Spleen (tissue), 11 donors: ENCODE data around the gene TSPAN18. TPM values are rescaled to one million over a fixed set of nuclear protein-coding genes. Genes with fewer than 3 reads are reported as not detected.

Experiments used
- DNase-seq: peaks from one replicate; pipeline ENCODE4 v3.0.0-alpha.2; 2020
- H3K27ac ChIP-seq, 8 donors: fragments of 200-600 bp; sonication (generic) in 7 of 8; 1 replicate in 4 of 8; 2 replicates in 4 of 8; pipeline versions ENCODE4 v1.5.0 to v1.8.0; 2016 to 2021; ENCODE audit warnings: inconsistent platforms in 4 of 8, mild to moderate bottlenecking in 4 of 8, moderate library complexity in 1 of 8
- H3K27me3 ChIP-seq, 7 donors: fragments of 200-600 bp; sonication (generic) in 6 of 7; replicated peaks in 1 of 7; 1 replicate in 4 of 7; 2 replicates in 3 of 7; pipeline versions ENCODE4 v1.5.0 to v1.8.0; 2016 to 2021; ENCODE audit warnings: inconsistent platforms in 3 of 7, mild to moderate bottlenecking in 1 of 7
- H3K36me3 ChIP-seq, 6 donors: fragments of 200-600 bp; sonication (generic) in 5 of 6; 1 replicate in 4 of 6; 2 replicates in 2 of 6; pipeline versions ENCODE4 v1.5.0 to v1.8.0; 2016 to 2021; ENCODE audit warnings: inconsistent platforms in 2 of 6
- H3K4me1 ChIP-seq, 6 donors: fragments of 200-600 bp; sonication (generic) in 5 of 6; 1 replicate in 3 of 6; 2 replicates in 3 of 6; pipeline versions ENCODE4 v1.5.0 to v1.8.0; 2016 to 2021; ENCODE audit warnings: inconsistent platforms in 3 of 6
- H3K4me3 ChIP-seq, 8 donors: fragments of 200-600 bp; sonication (generic) in 7 of 8; 1 replicate in 4 of 8; 2 replicates in 4 of 8; pipeline versions ENCODE4 v1.5.0 to v1.8.0; 2016 to 2021; ENCODE audit warnings: inconsistent platforms in 4 of 8, mild to moderate bottlenecking in 4 of 8, moderate library complexity in 2 of 8
- H3K9me3 ChIP-seq, 8 donors: fragments of 200-600 bp; sonication (generic) in 7 of 8; 1 replicate in 4 of 8; 2 replicates in 4 of 8; pipeline versions ENCODE4 v1.5.0 to v1.8.0; 2016 to 2021; ENCODE audit warnings: inconsistent platforms in 4 of 8
- CTCF ChIP-seq, 11 experiments: fragments of 200-600 bp in 7 of 11; fragments of 450-650 bp in 4 of 11; sonication (generic) in 4 of 11; IDR thresholded peaks in 8 of 11; conservative IDR thresholded peaks in 3 of 11; 1 replicate in 7 of 11; 2 replicates in 4 of 11; pipeline versions ENCODE4 v1.4.0 to v1.8.0; 2016 to 2021; ENCODE audit warnings: antibody characterized with exemption in 11 of 11, inconsistent platforms in 4 of 11, mild to moderate bottlenecking in 1 of 11
- POLR2A ChIP-seq, 3 donors: fragments of 450-650 bp; IDR thresholded peaks; one replicate each; pipeline ENCODE4 v1.5.1; 2017; ENCODE audit warnings: antibody characterized with exemption in 3 of 3, mild to moderate bottlenecking in 1 of 3
- POLR2AphosphoS5 ChIP-seq, 3 donors: sonication (generic); formaldehyde crosslinking; IDR thresholded peaks; one replicate each; pipeline ENCODE4 v1.5.1; 2017; ENCODE audit warnings: antibody characterized with exemption in 3 of 3
- WGBS, 5 donors: extraction: QIAGEN DNeasy Blood & Tissue Kit in 3 of 5; methylation state at CpG; one replicate each; pipeline versions ENCODE4 v1.1.5 to v1.1.7; 2013 to 2018; 5-methylcytosine and 5-hydroxymethylcytosine counted together
- intact Hi-C: fragments of 100-400 bp; cut with DNase I; formaldehyde crosslinking; loops from one replicate; pipeline ENCODE4 v1.15.0; 2023; ENCODE audit warnings: low total_unique reads
- polyA plus RNA-seq, 3 donors: library from polyadenylated mRNA; stranded (reverse); fragments of 200-250 nt; gene quantifications; one replicate each; pipeline ENCODE4 v1.2.1, GENCODE V29; 2013
- total RNA-seq, 7 donors: library from RNA; depleted of rRNA in 3 of 7; stranded (reverse); fragments of >200 nt in 3 of 7; fragmentation: NEBNext Ultra II Directional in 4 of 7; extraction: Animal tissue kit (Norgen Biotek cat#: 25700) in 4 of 7; gene quantifications; one replicate each; pipeline versions ENCODE4 v1.1.0 to v1.2.1, GENCODE V29; 2016 to 2021
- donor health status: healthy with polysubstance abuse.
- donor health status: DM: no; HTN: no; CAD: no; lungs with moderate emphysema.
- donor health status: DM: no; HTN: no; CAD: no.
- donor health status: Bipolar disorder and iron deficiency.
- donor health status: healthy.
- donor health status: DM: no; HTN: no; CAD: no.
- donor health status: DM: yes; HTN: yes; CAD: no.

The TSPAN18 gene
- total and polyA plus RNA-seq, 10 donors, result 2.1 to 47.5 (median 21.3) TPM

GRCh38 chr11:44906649-44907048 lies 179.9 kb downstream of the TSPAN18 start:
- intact Hi-C loops, result no loop called here
- 52 to 68% (median 63%) methylated on average over 3 to 5 of the region's 5 CpGs for WGBS, 5 donors

GRCh38 chr11:44909557-44909956 lies 182.8 kb downstream of the TSPAN18 start:
- Histone ChIP-seq H3K4me1 (peaks cover 9 to 49% (median 23%) of the 10 kb centered on the region in 6 donors), H3K27ac (no peak overlapping the region), H3K27me3 (no peaks in the 10 kb centered on the region), H3K4me3 (no peak overlapping the region), H3K9me3 (no peaks in the 10 kb centered on the region), H3K36me3 (no peaks in the 10 kb centered on the region)
- intact Hi-C loops, result no loop called here
- 87 to 97% (median 94%) methylated on average over 10 to 14 of the region's 14 CpGs for WGBS, 5 donors
- no peak for DNase-seq
- TF ChIP-seq CTCF (IDR thresholded peaks at IDR 0.05 in 8 of 11, conservative IDR thresholded peaks at IDR 0.05 in 3 of 11) (no peak), POLR2A (IDR thresholded peaks at IDR 0.05) (no peak), POLR2AphosphoS5 (IDR thresholded peaks at IDR 0.05) (no peak)

More at GRCh38 chr11:44906649-44907048, 179.9 kb downstream of the TSPAN18 start:
- no peaks in the 10 kb centered on the region for H3K9me3 ChIP-seq
- no peaks in the 10 kb centered on the region for H3K36me3 ChIP-seq
- DNase-seq, result no peak
- no peaks in the 10 kb centered on the region for H3K27me3 ChIP-seq
- no peak overlapping the region for H3K4me3 ChIP-seq
- peaks cover 6 to 27% (median 9%) of the 10 kb centered on the region in 6 donors for H3K4me1 ChIP-seq
- TF ChIP-seq CTCF (IDR thresholded peaks at IDR 0.05 in 8 of 11, conservative IDR thresholded peaks at IDR 0.05 in 3 of 11) (no peak), POLR2AphosphoS5 (IDR thresholded peaks at IDR 0.05) (no peak), POLR2A (IDR thresholded peaks at IDR 0.05) (no peak)
- H3K27ac ChIP-seq, result no peak overlapping the region

- DNase-seq, result no peak
- TF ChIP-seq POLR2AphosphoS5 (IDR thresholded peaks at IDR 0.05) (no peak), CTCF (IDR thresholded peaks at IDR 0.05 in 8 of 11, conservative IDR thresholded peaks at IDR 0.05 in 3 of 11) (no peak), POLR2A (IDR thresholded peaks at IDR 0.05) (no peak)
- intact Hi-C loops, result loop anchor here (5.0 kb wide), 3 partner anchors 183 to 353 kb away; partner anchors contain the start of gene TSPAN18
- H3K27ac ChIP-seq, result no peak overlapping the region
- 87 to 92% (median 90%) methylated on average over 8 to 9 of the region's 9 CpGs for WGBS, 5 donors
- no peaks in the 10 kb centered on the region for H3K9me3 ChIP-seq
- no peak overlapping the region for H3K4me3 ChIP-seq
- H3K27me3 ChIP-seq, result no peaks in the 10 kb centered on the region
- H3K4me1 ChIP-seq, result peaks cover 18 to 51% (median 32%) of the 10 kb centered on the region in 6 donors
- no peaks in the 10 kb centered on the region for H3K36me3 ChIP-seq
Observed at GRCh38 chr11:44910591-44910990, 183.8 kb downstream of the TSPAN18 start.

- 19 to 32% (median 26%) methylated on average over 14 to 24 of the region's 24 CpGs for WGBS, 5 donors
- intact Hi-C loops, result loop anchor here (5.0 kb wide), 3 partner anchors 184 to 354 kb away; partner anchors contain the start of gene TSPAN18
Observed at GRCh38 chr11:44911029-44911814, 184.5 kb downstream of the TSPAN18 start.

More at GRCh38 chr11:44911029-44911814, 184.5 kb downstream of the TSPAN18 start:
- Histone ChIP-seq H3K27ac (peak overlapping the region in 1 of 8 donors; percentile 30), H3K9me3 (no peaks in the 10 kb centered on the region), H3K4me3 (peak overlapping the region in 1 of 8 donors; percentile 13), H3K27me3 (peaks cover 0 to 5% (median 0%) of the 10 kb centered on the region in 7 donors), H3K4me1 (peaks cover 24 to 57% (median 38%) of the 10 kb centered on the region in 6 donors), H3K36me3 (no peaks in the 10 kb centered on the region)
- peak; percentile 86 for DNase-seq
- TF ChIP-seq CTCF (IDR thresholded peaks at IDR 0.05 in 8 of 11, conservative IDR thresholded peaks at IDR 0.05 in 3 of 11) (peak; percentile 56 to 93 (median 88)), POLR2A (IDR thresholded peaks at IDR 0.05) (no peak)
